ENCODE data around the gene FCHSD2. TPM values are rescaled to one million over a fixed set of nuclear protein-coding genes. Genes with fewer than 3 reads are reported as not detected.

The FCHSD2 gene
- total RNA-seq, 1 donor from 2014 or later = 18.9 TPM

DNA sequence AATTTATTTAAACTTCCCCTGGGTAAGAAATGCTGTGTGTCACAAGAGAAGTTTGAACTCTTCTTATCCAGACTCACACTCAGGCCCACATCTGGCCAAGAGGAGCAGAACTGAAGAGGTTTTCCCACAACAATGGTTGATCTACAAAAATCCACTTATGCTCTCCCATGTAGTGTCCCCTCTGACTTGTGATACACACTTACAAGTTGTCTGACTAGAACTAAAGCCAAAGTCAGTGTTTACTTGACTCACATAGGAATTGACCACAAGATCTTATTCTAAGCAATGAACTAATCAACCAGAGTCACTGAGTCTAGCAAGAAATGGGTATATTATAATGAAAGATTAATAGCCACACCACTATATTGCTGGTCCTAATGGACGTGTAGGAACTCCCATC is 194.9 kb downstream of the FCHSD2 start:
- no peaks in the 10 kb centered on the region for H3K36me3 ChIP-seq (ENCODE audit: insufficient read depth, low read length)
- no peak for TF ChIP-seq EZH2 (IDR thresholded peaks at IDR 0.05; ENCODE audit: insufficient read depth, low read length)
- TF ChIP-seq, protein P1, sequence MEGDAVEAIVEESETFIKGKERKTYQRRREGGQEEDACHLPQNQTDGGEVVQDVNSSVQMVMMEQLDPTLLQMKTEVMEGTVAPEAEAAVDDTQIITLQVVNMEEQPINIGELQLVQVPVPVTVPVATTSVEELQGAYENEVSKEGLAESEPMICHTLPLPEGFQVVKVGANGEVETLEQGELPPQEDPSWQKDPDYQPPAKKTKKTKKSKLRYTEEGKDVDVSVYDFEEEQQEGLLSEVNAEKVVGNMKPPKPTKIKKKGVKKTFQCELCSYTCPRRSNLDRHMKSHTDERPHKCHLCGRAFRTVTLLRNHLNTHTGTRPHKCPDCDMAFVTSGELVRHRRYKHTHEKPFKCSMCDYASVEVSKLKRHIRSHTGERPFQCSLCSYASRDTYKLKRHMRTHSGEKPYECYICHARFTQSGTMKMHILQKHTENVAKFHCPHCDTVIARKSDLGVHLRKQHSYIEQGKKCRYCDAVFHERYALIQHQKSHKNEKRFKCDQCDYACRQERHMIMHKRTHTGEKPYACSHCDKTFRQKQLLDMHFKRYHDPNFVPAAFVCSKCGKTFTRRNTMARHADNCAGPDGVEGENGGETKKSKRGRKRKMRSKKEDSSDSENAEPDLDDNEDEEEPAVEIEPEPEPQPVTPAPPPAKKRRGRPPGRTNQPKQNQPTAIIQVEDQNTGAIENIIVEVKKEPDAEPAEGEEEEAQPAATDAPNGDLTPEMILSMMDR (IDR thresholded peaks at IDR 0.05; ENCODE audit: insufficient read depth, low read depth, low read length) = no peak
- Mint-ChIP-seq H3K4me1 (ENCODE audit: low read depth, unreplicated experiment) (no peaks in the 10 kb centered on the region), H3K36me3 (ENCODE audit: low read depth, unreplicated experiment) (no peaks in the 10 kb centered on the region), H3K9me3 (ENCODE audit: unreplicated experiment) (no peaks in the 10 kb centered on the region), H3K4me3 (ENCODE audit: unreplicated experiment) (no peak overlapping the region), H3K27ac (ENCODE audit: unreplicated experiment) (no peak overlapping the region), H3K27me3 (ENCODE audit: low read depth, unreplicated experiment) (no peaks in the 10 kb centered on the region)
- H3K9me3 ChIP-seq (ENCODE audit: insufficient read depth, low read depth, low read length) = no peaks in the 10 kb centered on the region
- H2AFZ ChIP-seq (ENCODE audit: low read depth, low read length) = no peak overlapping the region
- no peaks in the 10 kb centered on the region for H3K79me2 ChIP-seq (ENCODE audit: insufficient read depth, low read length)
- DNase-seq (ENCODE audit: low read depth) = peak; percentile 6
- H3K4me3 ChIP-seq (ENCODE audit: insufficient read depth, low read depth, low read length) = no peak overlapping the region
- no peak overlapping the region for H3K4me2 ChIP-seq (ENCODE audit: low read length)
- H4K20me1 ChIP-seq (ENCODE audit: insufficient read depth, low read length) = no peaks in the 10 kb centered on the region
- FAIRE-seq = no peak
- H3K27me3 ChIP-seq (ENCODE audit: insufficient read depth, low read length) = no peaks in the 10 kb centered on the region
- H3K27ac ChIP-seq (ENCODE audit: low read depth, low read length) = no peak overlapping the region
- no peak overlapping the region for H3K9ac ChIP-seq (ENCODE audit: low read length)
- no peaks in the 10 kb centered on the region for H3K4me1 ChIP-seq (ENCODE audit: insufficient read depth, low read length)

DNA sequence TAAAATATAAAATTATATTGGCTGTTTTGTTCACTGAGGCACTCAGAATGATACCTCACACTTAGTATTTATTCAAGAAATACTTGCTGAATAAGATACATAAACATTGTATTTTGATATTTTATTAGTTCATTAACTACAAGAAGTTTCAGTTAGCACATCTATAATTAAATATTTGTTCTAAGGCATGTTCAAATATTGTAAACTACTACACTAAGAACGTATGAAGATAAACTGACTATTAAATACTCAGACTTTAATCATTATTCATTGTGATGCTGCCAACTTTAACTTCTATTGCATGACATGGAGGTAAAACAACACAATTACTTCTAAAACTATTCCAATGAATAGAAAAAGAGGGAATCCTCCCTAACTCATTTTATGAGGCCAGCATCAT is 198.5 kb downstream of the FCHSD2 start:
- H3K4me1 ChIP-seq (ENCODE audit: insufficient read depth, low read length) = no peaks in the 10 kb centered on the region
- H3K36me3 ChIP-seq (ENCODE audit: insufficient read depth, low read length) = no peaks in the 10 kb centered on the region
- no peaks in the 10 kb centered on the region for H3K9me3 Mint-ChIP-seq (ENCODE audit: unreplicated experiment)
- no peak overlapping the region for H3K9ac ChIP-seq (ENCODE audit: low read length)
- no peaks in the 10 kb centered on the region for H3K27me3 ChIP-seq (ENCODE audit: insufficient read depth, low read length)
- no peaks in the 10 kb centered on the region for H3K4me1 Mint-ChIP-seq (ENCODE audit: low read depth, unreplicated experiment)
- H3K36me3 Mint-ChIP-seq (ENCODE audit: low read depth, unreplicated experiment) = no peaks in the 10 kb centered on the region
- no peak overlapping the region for H3K4me2 ChIP-seq (ENCODE audit: low read length)
- H3K9me3 ChIP-seq (ENCODE audit: insufficient read depth, low read depth, low read length) = no peaks in the 10 kb centered on the region
- no peak overlapping the region for H3K27ac ChIP-seq (ENCODE audit: low read depth, low read length)
- H3K27me3 Mint-ChIP-seq (ENCODE audit: low read depth, unreplicated experiment) = no peaks in the 10 kb centered on the region
- TF ChIP-seq, protein P1 (IDR thresholded peaks at IDR 0.05; ENCODE audit: insufficient read depth, low read depth, low read length) = no peak
- no peak for TF ChIP-seq EZH2 (IDR thresholded peaks at IDR 0.05; ENCODE audit: insufficient read depth, low read length)
- DNase-seq (ENCODE audit: low read depth) = no peak
- no peak for FAIRE-seq
- no peak overlapping the region for H3K27ac Mint-ChIP-seq (ENCODE audit: unreplicated experiment)
- no peaks in the 10 kb centered on the region for H3K79me2 ChIP-seq (ENCODE audit: insufficient read depth, low read length)
- no peak overlapping the region for H2AFZ ChIP-seq (ENCODE audit: low read depth, low read length)
- no peaks in the 10 kb centered on the region for H4K20me1 ChIP-seq (ENCODE audit: insufficient read depth, low read length)
- no peak overlapping the region for H3K4me3 Mint-ChIP-seq (ENCODE audit: unreplicated experiment)
- H3K4me3 ChIP-seq (ENCODE audit: insufficient read depth, low read depth, low read length) = no peak overlapping the region

DNA sequence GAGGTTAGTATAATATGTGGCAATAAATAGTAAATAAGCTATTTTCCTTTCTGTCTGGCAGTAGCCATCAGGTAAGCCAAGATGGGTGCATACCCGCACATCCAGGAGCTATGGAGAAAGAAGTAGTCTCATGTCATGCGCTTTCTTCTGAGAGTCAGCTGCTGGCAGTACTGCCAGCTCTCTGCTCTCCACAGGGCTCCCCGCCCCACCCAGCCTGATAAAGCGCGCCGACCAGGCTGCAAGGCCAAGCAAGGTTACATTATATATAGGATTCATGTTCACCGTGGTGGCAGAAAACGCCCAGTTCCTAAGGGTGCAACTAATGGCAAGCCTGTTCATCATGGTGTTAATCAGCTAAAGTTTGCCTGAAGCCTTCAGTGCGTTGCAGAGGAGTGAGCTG is 201.7 kb downstream of the FCHSD2 start:
- Histone ChIP-seq H4K20me1 (ENCODE audit: insufficient read depth, low read length) (no peaks in the 10 kb centered on the region), H2AFZ (ENCODE audit: low read depth, low read length) (no peak overlapping the region), H3K9me3 (ENCODE audit: insufficient read depth, low read depth, low read length) (no peaks in the 10 kb centered on the region), H3K9ac (ENCODE audit: low read length) (no peak overlapping the region), H3K79me2 (ENCODE audit: insufficient read depth, low read length) (no peaks in the 10 kb centered on the region), H3K27me3 (ENCODE audit: insufficient read depth, low read length) (no peaks in the 10 kb centered on the region), H3K27ac (ENCODE audit: low read depth, low read length) (no peak overlapping the region), H3K4me1 (ENCODE audit: insufficient read depth, low read length) (no peaks in the 10 kb centered on the region), H3K4me3 (ENCODE audit: insufficient read depth, low read depth, low read length) (no peak overlapping the region), H3K4me2 (ENCODE audit: low read length) (no peak overlapping the region), H3K36me3 (ENCODE audit: insufficient read depth, low read length) (no peaks in the 10 kb centered on the region)
- no peak for DNase-seq (ENCODE audit: low read depth)
- Mint-ChIP-seq H3K27ac (ENCODE audit: unreplicated experiment) (no peak overlapping the region), H3K4me3 (ENCODE audit: unreplicated experiment) (no peak overlapping the region), H3K9me3 (ENCODE audit: unreplicated experiment) (no peaks in the 10 kb centered on the region), H3K4me1 (ENCODE audit: low read depth, unreplicated experiment) (no peaks in the 10 kb centered on the region), H3K27me3 (ENCODE audit: low read depth, unreplicated experiment) (no peaks in the 10 kb centered on the region), H3K36me3 (ENCODE audit: low read depth, unreplicated experiment) (no peaks in the 10 kb centered on the region)
- FAIRE-seq = no peak
- TF ChIP-seq EZH2 (IDR thresholded peaks at IDR 0.05; ENCODE audit: insufficient read depth, low read length) = no peak
- TF ChIP-seq, protein P1 (IDR thresholded peaks at IDR 0.05; ENCODE audit: insufficient read depth, low read depth, low read length) = no peak

All from astrocyte (in vitro differentiated cells and primary cell).